MCF 10A (cell line): Measurements from ENCODE around the gene SCUBE1. TPM values are rescaled to one million over a fixed set of nuclear protein-coding genes. Genes with fewer than 3 reads are reported as not detected.

Source experiments
- BruUV-seq: library from RNA; stranded (reverse); fragments of 400-500 nt; replicated peaks from 2 replicates; lab custom pipeline; 2021; lab: Mats Ljungman, UMichigan
- CTCF ChIA-PET: fragments of 300-600 bp; sonication (Branson Sonifier 250); formaldehyde crosslinking; extraction: SDS; loops from one replicate; lab custom pipeline; 2021; ENCODE audit warnings: antibody characterized with exemption, inconsistent platforms; lab: Yijun Ruan, JAX
- POLR2A ChIA-PET: fragments of 300-600, 350-650 bp; sonication (Branson Sonifier 250); formaldehyde crosslinking; extraction: SDS; loops from one replicate; lab custom pipeline; 2020; ENCODE audit warnings: antibody characterized with exemption, inconsistent platforms; lab: Yijun Ruan, JAX
- DNase-seq: peaks from one replicate; pipeline ENCODE4 v3.0.0-alpha.2; 2018; ENCODE audit not compliant: unreplicated experiment
- H3K27ac Mint-ChIP-seq: one replicate; pipeline ENCODE4 v1.8.0; 2022; ENCODE audit warnings: mild to moderate bottlenecking, low read depth, mixed read lengths; ENCODE audit not compliant: unreplicated experiment
- H3K27me3 Mint-ChIP-seq: one replicate; pipeline ENCODE4 v1.8.0; 2022; ENCODE audit warnings: mixed read lengths; ENCODE audit not compliant: insufficient read depth, unreplicated experiment
- H3K36me3 Mint-ChIP-seq: one replicate; pipeline ENCODE4 v1.8.0; 2022; ENCODE audit warnings: mild to moderate bottlenecking, moderate library complexity, mixed read lengths; ENCODE audit not compliant: insufficient read depth, unreplicated experiment
- H3K4me1 Mint-ChIP-seq: one replicate; pipeline ENCODE4 v1.8.0; 2022; ENCODE audit warnings: mixed read lengths; ENCODE audit not compliant: insufficient read depth, unreplicated experiment
- H3K4me3 Mint-ChIP-seq: one replicate; pipeline ENCODE4 v1.8.0; 2022; ENCODE audit warnings: mild to moderate bottlenecking, moderate library complexity, mixed read lengths; ENCODE audit not compliant: unreplicated experiment
- H3K9me3 Mint-ChIP-seq: one replicate; pipeline ENCODE4 v1.8.0; 2022; ENCODE audit warnings: mixed read lengths; ENCODE audit not compliant: unreplicated experiment
- CTCF ChIP-seq: fragments of 200-600 bp; IDR thresholded peaks from one replicate; pipeline ENCODE4 v1.8.0; 2022; ENCODE audit warnings: antibody characterized with exemption, mild to moderate bottlenecking; ENCODE audit not compliant: unreplicated experiment
- intact Hi-C: fragments of 100-400 bp; cut with micrococcal nuclease; formaldehyde crosslinking; loops from 2 replicates; pipeline ENCODE4 v1.14.1; 2022
- total RNA-seq: library from RNA; stranded (reverse); gene quantifications from 2 replicates; pipeline ENCODE4 v1.2.3, GENCODE V29; 2022

The SCUBE1 gene
- total RNA-seq, 1 experiment from 2014 or later = not detected

GRCh38 chr22:43183496-43184277 is 159.5 kb downstream of the SCUBE1 start:
- POLR2A ChIA-PET = interaction anchor here (0.7 to 5.2 kb wide), 6 partner anchors 11 to 577 kb away, joined by 3 to 33 read pairs (median 4); no protein-coding TSS in a partner anchor
- no peak for TF ChIP-seq CTCF
- H3K4me1 Mint-ChIP-seq = peaks cover 8% of the 10 kb centered on the region
- H3K4me3 Mint-ChIP-seq = peak overlapping the region; percentile 74
- H3K27me3 Mint-ChIP-seq = no peaks in the 10 kb centered on the region
- H3K36me3 Mint-ChIP-seq = peaks cover 38% of the 10 kb centered on the region
- BruUV-seq = no TSS peak
- peak; percentile 88 for DNase-seq
- intact Hi-C loops = no loop called here
- H3K27ac Mint-ChIP-seq = peak overlapping the region; percentile 33
- CTCF ChIA-PET = interaction anchor here (1.0 kb wide), 1 partner anchor 94 kb away, joined by 4 read pairs; no protein-coding TSS in a partner anchor
- H3K9me3 Mint-ChIP-seq = no peaks in the 10 kb centered on the region

GRCh38 chr22:43182726-43183125 is 160.4 kb downstream of the SCUBE1 start:
- Mint-ChIP-seq H3K27me3 (no peaks in the 10 kb centered on the region), H3K4me3 (no peak overlapping the region), H3K9me3 (no peaks in the 10 kb centered on the region), H3K4me1 (peaks cover 8% of the 10 kb centered on the region), H3K36me3 (peaks cover 47% of the 10 kb centered on the region), H3K27ac (no peak overlapping the region)
- DNase-seq = no peak
- intact Hi-C loops = no loop called here
- BruUV-seq = no TSS peak
- ChIA-PET POLR2A (interaction anchor here (0.7 kb wide), 1 partner anchor 11 kb away, joined by 4 read pairs; no protein-coding TSS in a partner anchor), CTCF (interaction anchor here (1.0 kb wide), 1 partner anchor 93 kb away, joined by 4 read pairs; no protein-coding TSS in a partner anchor)
- TF ChIP-seq CTCF = no peak

GRCh38 chr22:43182118-43182517 is 161.1 kb downstream of the SCUBE1 start:
- Mint-ChIP-seq H3K27ac (no peak overlapping the region), H3K27me3 (no peaks in the 10 kb centered on the region), H3K9me3 (no peaks in the 10 kb centered on the region), H3K4me1 (peaks cover 8% of the 10 kb centered on the region), H3K36me3 (peaks cover 53% of the 10 kb centered on the region), H3K4me3 (no peak overlapping the region)
- intact Hi-C loops = no loop called here
- DNase-seq = no peak
- BruUV-seq = no TSS peak
- CTCF ChIA-PET = no interaction called here
- no peak for TF ChIP-seq CTCF
- POLR2A ChIA-PET = interaction anchor here (0.7 kb wide), 1 partner anchor 18 kb away, joined by 3 read pairs; no protein-coding TSS in a partner anchor

- intact Hi-C loops = loop anchor here (1.0 kb wide), 1 partner anchor 11 kb away; no protein-coding TSS in a partner anchor
- Mint-ChIP-seq H3K27me3 (no peaks in the 10 kb centered on the region), H3K36me3 (peaks cover 60% of the 10 kb centered on the region), H3K4me3 (no peak overlapping the region), H3K27ac (no peak overlapping the region), H3K9me3 (no peaks in the 10 kb centered on the region), H3K4me1 (peaks cover 8% of the 10 kb centered on the region)
- DNase-seq = no peak
- ChIA-PET CTCF (no interaction called here), POLR2A (interaction anchor here (0.6 to 0.7 kb wide), 2 partner anchors 13 to 18 kb away, joined by 3 to 5 read pairs; no protein-coding TSS in a partner anchor)
- no TSS peak for BruUV-seq
- no peak for TF ChIP-seq CTCF
Measured at GRCh38 chr22:43181321-43182076, 161.7 kb downstream of the SCUBE1 start.
